ENCODE measurements around the gene EPHX1.
A peak's percentile ranks its signal among the peaks of the same experiment; 100 is the strongest.

EPHX1 gene

GRCh38 chr1:225815526-225816178 lies 5.7 kb downstream of the EPHX1 start:
- TF ChIP-seq MAX (IDR thresholded peaks at IDR 0.05): peak; percentile 89
- no peak for TF ChIP-seq REST (IDR thresholded peaks at IDR 0.05; ENCODE audit: low read depth)
- TF ChIP-seq USF1 (IDR thresholded peaks at IDR 0.05): no peak
- no peak for TF ChIP-seq RAD21 (IDR thresholded peaks at IDR 0.05; ENCODE audit: low read depth)
- no peak for TF ChIP-seq EP300 (IDR thresholded peaks at IDR 0.05; ENCODE audit: borderline replicate concordance)
- TF ChIP-seq TAF1 (IDR thresholded peaks at IDR 0.05; ENCODE audit: low read depth): no peak
- TF ChIP-seq TEAD4 (IDR thresholded peaks at IDR 0.05): peak; percentile 31
- TF ChIP-seq YY1 (IDR thresholded peaks at IDR 0.05; ENCODE audit: low read depth): no peak
- TF ChIP-seq TCF12 (IDR thresholded peaks at IDR 0.05; ENCODE audit: low read depth): peak; percentile 19; the same call in 1 of the 2 replicates

- TF ChIP-seq CREB1 (IDR thresholded peaks at IDR 0.05; ENCODE audit: low read depth) (no peak), TCF12 (IDR thresholded peaks at IDR 0.05; ENCODE audit: low read depth) (no peak), TAF1 (IDR thresholded peaks at IDR 0.05; ENCODE audit: low read depth) (no peak), MAX (IDR thresholded peaks at IDR 0.05) (no peak), USF1 (IDR thresholded peaks at IDR 0.05) (no peak), EP300 (IDR thresholded peaks at IDR 0.05; ENCODE audit: borderline replicate concordance) (no peak), REST (IDR thresholded peaks at IDR 0.05; ENCODE audit: low read depth) (no peak), CEBPB (IDR thresholded peaks at IDR 0.05) (no peak), EGR1 (IDR thresholded peaks at IDR 0.05) (no peak), TEAD4 (IDR thresholded peaks at IDR 0.05) (no peak), YY1 (IDR thresholded peaks at IDR 0.05; ENCODE audit: low read depth) (no peak), FOXM1 (IDR thresholded peaks at IDR 0.05; ENCODE audit: borderline replicate concordance, low read depth) (no peak), ZBTB7A (IDR thresholded peaks at IDR 0.05; ENCODE audit: low read depth) (no peak)
Observed at GRCh38 chr1:225816643-225817538, 7.0 kb downstream of the EPHX1 start.

- TF ChIP-seq REST (IDR thresholded peaks at IDR 0.05; ENCODE audit: low read depth) (no peak), MAX (IDR thresholded peaks at IDR 0.05) (peak; percentile 99), CREB1 (IDR thresholded peaks at IDR 0.05; ENCODE audit: low read depth) (no peak), EGR1 (IDR thresholded peaks at IDR 0.05) (no peak), ZBTB7A (IDR thresholded peaks at IDR 0.05; ENCODE audit: low read depth) (no peak), TCF12 (IDR thresholded peaks at IDR 0.05; ENCODE audit: low read depth) (peak; percentile 51), CEBPB (IDR thresholded peaks at IDR 0.05) (no peak; the same call in 1 of the 2 replicates), RAD21 (IDR thresholded peaks at IDR 0.05; ENCODE audit: low read depth) (peak; percentile 16; the same call in 1 of the 2 replicates), EP300 (IDR thresholded peaks at IDR 0.05; ENCODE audit: borderline replicate concordance) (peak; percentile 64; the same call in 1 of the 2 replicates), YY1 (IDR thresholded peaks at IDR 0.05; ENCODE audit: low read depth) (0 out of 2 replicates have a peak, but pooled peaks have one; percentile 42), NFIC (IDR thresholded peaks at IDR 0.05) (peak; percentile 86), TEAD4 (IDR thresholded peaks at IDR 0.05) (peak; percentile 79), TAF1 (IDR thresholded peaks at IDR 0.05; ENCODE audit: low read depth) (no peak), USF1 (IDR thresholded peaks at IDR 0.05) (peak; percentile 49; the same call in 1 of the 2 replicates), FOXM1 (IDR thresholded peaks at IDR 0.05; ENCODE audit: borderline replicate concordance, low read depth) (peak; percentile 47; the same call in 1 of the 2 replicates)
Observed at GRCh38 chr1:225817611-225818061, 7.7 kb downstream of the EPHX1 start.
